Measurements from ENCODE around the gene GALNTL6.

The GALNTL6 gene

GRCh38 chr4:172844556-172844955 lies 1031.4 kb downstream of the GALNTL6 start:
- DNase-seq (ENCODE audit: low read depth): no peak
- no peak for TF ChIP-seq CTCF (conservative IDR thresholded peaks at IDR 0.05; ENCODE audit: low read depth, low read length)
- H3K4me3 ChIP-seq (ENCODE audit: low read length): no peak overlapping the region

- no peak for TF ChIP-seq CTCF (conservative IDR thresholded peaks at IDR 0.05; ENCODE audit: low read depth, low read length)
- H3K4me3 ChIP-seq (ENCODE audit: low read length): no peak overlapping the region
- DNase-seq (ENCODE audit: low read depth): no peak
Measured at GRCh38 chr4:172845281-172845680, 1032.1 kb downstream of the GALNTL6 start.

- no peak overlapping the region for H3K4me3 ChIP-seq (ENCODE audit: low read length)
- peak; percentile 70 for DNase-seq (ENCODE audit: low read depth)
- no peak for TF ChIP-seq CTCF (conservative IDR thresholded peaks at IDR 0.05; ENCODE audit: low read depth, low read length)
Measured at GRCh38 chr4:172850838-172851237, 1037.6 kb downstream of the GALNTL6 start.

GRCh38 chr4:172851534-172851933 lies 1038.3 kb downstream of the GALNTL6 start:
- no peak for DNase-seq (ENCODE audit: low read depth)
- no peak for TF ChIP-seq CTCF (conservative IDR thresholded peaks at IDR 0.05; ENCODE audit: low read depth, low read length)

GRCh38 chr4:172857026-172857425 lies 1043.8 kb downstream of the GALNTL6 start:
- no peak for DNase-seq (ENCODE audit: low read depth)
- no peak overlapping the region for H3K4me3 ChIP-seq (ENCODE audit: low read length)
- no peak for TF ChIP-seq CTCF (conservative IDR thresholded peaks at IDR 0.05; ENCODE audit: low read depth, low read length)

More at GRCh38 chr4:172851534-172851933, 1038.3 kb downstream of the GALNTL6 start:
- H3K4me3 ChIP-seq (ENCODE audit: low read length): no peak overlapping the region

- TF ChIP-seq CTCF (conservative IDR thresholded peaks at IDR 0.05; ENCODE audit: low read depth, low read length): no peak
- H3K4me3 ChIP-seq (ENCODE audit: low read length): no peak overlapping the region
- DNase-seq (ENCODE audit: low read depth): no peak
Measured at GRCh38 chr4:172858731-172859230, 1045.6 kb downstream of the GALNTL6 start.

- no peak for TF ChIP-seq CTCF (conservative IDR thresholded peaks at IDR 0.05; ENCODE audit: low read depth, low read length)
- no peak for DNase-seq (ENCODE audit: low read depth)
- no peak overlapping the region for H3K4me3 ChIP-seq (ENCODE audit: low read length)
Measured at GRCh38 chr4:172865103-172865502, 1051.9 kb downstream of the GALNTL6 start.
